Parathyroid adenoma (tissue), 2 donors: Measurements from ENCODE around the gene NEDD4.

Experiments
- H2AFZ ChIP-seq: fragments of 300-600 bp; sonication (generic); one replicate; pipeline ENCODE4 v1.7.0; 2017; ENCODE audit warnings: antibody characterized with exemption, mild to moderate bottlenecking
- H3K27ac ChIP-seq: fragments of 300-600 bp; sonication (generic); one replicate; pipeline ENCODE4 v1.7.0; 2017
- H3K27me3 ChIP-seq: fragments of 300-600 bp; sonication (generic); one replicate; pipeline ENCODE4 v1.7.0; 2017; ENCODE audit warnings: low read length; ENCODE audit not compliant: control insufficient read depth, insufficient read depth
- H3K36me3 ChIP-seq: fragments of 300-600 bp; sonication (generic); one replicate; pipeline ENCODE4 v1.7.0; 2017; ENCODE audit warnings: low read length; ENCODE audit not compliant: control insufficient read depth, insufficient read depth
- H3K4me1 ChIP-seq: fragments of 300-600 bp; sonication (generic); one replicate; pipeline ENCODE4 v1.7.0; 2017; ENCODE audit warnings: control low read depth
- H3K4me2 ChIP-seq: fragments of 300-600 bp; sonication (generic); one replicate; pipeline ENCODE4 v1.7.0; 2017; ENCODE audit warnings: low read length
- H3K4me3 ChIP-seq: fragments of 300-600 bp; sonication (generic); one replicate; pipeline ENCODE4 v1.7.0; 2017; ENCODE audit warnings: low read depth, low read length
- H3K79me2 ChIP-seq: fragments of 300-600 bp; sonication (generic); one replicate; pipeline ENCODE4 v1.7.0; 2017; ENCODE audit warnings: control low read depth
- H3K9ac ChIP-seq: fragments of 300-600 bp; sonication (generic); one replicate; pipeline ENCODE4 v1.7.0; 2017; ENCODE audit warnings: mild to moderate bottlenecking
- H3K9me3 ChIP-seq: fragments of 300-600 bp; sonication (generic); one replicate; pipeline ENCODE4 v1.7.0; 2017; ENCODE audit warnings: low read length; ENCODE audit not compliant: control insufficient read depth
- TF ChIP-seq, protein P1 (sequence below): fragments of 300-600 bp; sonication (generic); IDR thresholded peaks from one replicate; pipeline ENCODE4 v1.7.0; 2017; ENCODE audit warnings: antibody characterized with exemption, mild to moderate bottlenecking
- donor health status: primary hyperparathyroidism.

The NEDD4 gene

GRCh38 chr15:55897560-55898336 lies 95.7 kb downstream of the NEDD4 start:
- Histone ChIP-seq H3K4me2 (no peak overlapping the region), H3K27ac (peak overlapping the region; percentile 80), H3K9ac (no peak overlapping the region), H2AFZ (peak overlapping the region; percentile 89), H3K9me3 (no peaks in the 10 kb centered on the region), H3K36me3 (no peaks in the 10 kb centered on the region), H3K27me3 (no peaks in the 10 kb centered on the region), H3K79me2 (no peaks in the 10 kb centered on the region), H3K4me3 (no peak overlapping the region), H3K4me1 (peaks cover 14% of the 10 kb centered on the region)
- TF ChIP-seq, protein P1, sequence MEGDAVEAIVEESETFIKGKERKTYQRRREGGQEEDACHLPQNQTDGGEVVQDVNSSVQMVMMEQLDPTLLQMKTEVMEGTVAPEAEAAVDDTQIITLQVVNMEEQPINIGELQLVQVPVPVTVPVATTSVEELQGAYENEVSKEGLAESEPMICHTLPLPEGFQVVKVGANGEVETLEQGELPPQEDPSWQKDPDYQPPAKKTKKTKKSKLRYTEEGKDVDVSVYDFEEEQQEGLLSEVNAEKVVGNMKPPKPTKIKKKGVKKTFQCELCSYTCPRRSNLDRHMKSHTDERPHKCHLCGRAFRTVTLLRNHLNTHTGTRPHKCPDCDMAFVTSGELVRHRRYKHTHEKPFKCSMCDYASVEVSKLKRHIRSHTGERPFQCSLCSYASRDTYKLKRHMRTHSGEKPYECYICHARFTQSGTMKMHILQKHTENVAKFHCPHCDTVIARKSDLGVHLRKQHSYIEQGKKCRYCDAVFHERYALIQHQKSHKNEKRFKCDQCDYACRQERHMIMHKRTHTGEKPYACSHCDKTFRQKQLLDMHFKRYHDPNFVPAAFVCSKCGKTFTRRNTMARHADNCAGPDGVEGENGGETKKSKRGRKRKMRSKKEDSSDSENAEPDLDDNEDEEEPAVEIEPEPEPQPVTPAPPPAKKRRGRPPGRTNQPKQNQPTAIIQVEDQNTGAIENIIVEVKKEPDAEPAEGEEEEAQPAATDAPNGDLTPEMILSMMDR = peak; percentile 76

- TF ChIP-seq, protein P1 = no peak
- H2AFZ ChIP-seq = peak overlapping the region; percentile 84
- no peak overlapping the region for H3K9ac ChIP-seq
- no peaks in the 10 kb centered on the region for H3K9me3 ChIP-seq
- peak overlapping the region; percentile 39 for H3K4me2 ChIP-seq
- no peaks in the 10 kb centered on the region for H3K27me3 ChIP-seq
- peaks cover 15% of the 10 kb centered on the region for H3K4me1 ChIP-seq
- no peaks in the 10 kb centered on the region for H3K36me3 ChIP-seq
- peak overlapping the region; percentile 83 for H3K27ac ChIP-seq
- H3K4me3 ChIP-seq = peak overlapping the region; percentile 27
- H3K79me2 ChIP-seq = no peaks in the 10 kb centered on the region
Observed at GRCh38 chr15:55894399-55894965, 98.9 kb downstream of the NEDD4 start.

GRCh38 chr15:55893852-55894251 lies 99.6 kb downstream of the NEDD4 start:
- Histone ChIP-seq H3K4me3 (peak overlapping the region; percentile 33), H3K27me3 (no peaks in the 10 kb centered on the region), H3K27ac (peak overlapping the region; percentile 83), H3K4me1 (peaks cover 15% of the 10 kb centered on the region), H3K36me3 (no peaks in the 10 kb centered on the region), H3K4me2 (peak overlapping the region; percentile 39), H3K79me2 (no peaks in the 10 kb centered on the region), H3K9ac (no peak overlapping the region), H3K9me3 (no peaks in the 10 kb centered on the region), H2AFZ (peak overlapping the region; percentile 84)
- TF ChIP-seq, protein P1 = no peak

DNA sequence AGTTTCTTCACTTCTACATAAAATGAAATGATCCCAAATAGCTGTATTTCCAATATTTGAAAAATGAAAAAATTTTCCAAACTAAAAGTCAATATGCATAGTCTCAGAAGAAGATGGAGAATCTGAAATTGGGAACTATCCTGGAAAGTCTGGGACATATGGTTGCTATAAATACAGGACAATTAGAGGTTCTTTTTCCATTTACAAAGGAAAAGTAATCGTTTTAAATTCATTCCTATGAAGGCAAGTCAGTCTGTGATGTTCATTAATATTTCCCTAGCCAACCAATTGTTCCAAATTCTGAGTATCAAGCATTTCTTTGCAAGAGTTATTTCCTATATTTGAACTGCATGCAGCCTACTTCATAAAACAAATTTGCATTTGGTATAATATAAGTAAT lies 102.2 kb downstream of the NEDD4 start:
- no peak overlapping the region for H3K9ac ChIP-seq
- H3K4me3 ChIP-seq = no peak overlapping the region
- no peak overlapping the region for H2AFZ ChIP-seq
- no peaks in the 10 kb centered on the region for H3K27me3 ChIP-seq
- H3K36me3 ChIP-seq = no peaks in the 10 kb centered on the region
- no peaks in the 10 kb centered on the region for H3K9me3 ChIP-seq
- no peaks in the 10 kb centered on the region for H3K79me2 ChIP-seq
- H3K4me2 ChIP-seq = no peak overlapping the region
- TF ChIP-seq, protein P1 = no peak
- no peak overlapping the region for H3K27ac ChIP-seq
- H3K4me1 ChIP-seq = peaks cover 9% of the 10 kb centered on the region
